Tongue (tissue), 2 donors: ENCODE measurements around the gene ESRRA. TPM values are rescaled to one million over a fixed set of nuclear protein-coding genes. Genes with fewer than 3 reads are reported as not detected.

Experiments
- small RNA-seq: library from RNA; depleted of rRNA; stranded (forward); fragments of <200 nt; gene quantifications from one replicate; pipeline ENCODE3, GENCODE V24; 2014; ENCODE audit warnings: low replicate concordance
- total RNA-seq: library from RNA; depleted of rRNA; stranded (reverse); fragments of >200 nt; gene quantifications from one replicate; pipeline ENCODE4 v1.2.3, GENCODE V29; 2014

The ESRRA gene
- total RNA-seq, 1 donor from 2014 or later, result 62.6 TPM

Small RNA genes within 50 kb of the gene (small RNA-seq; reads per million reads assigned to genes)
- 0.08 reads per million for gene MIR7155
- gene RF00019, result not detected

Other genes with a start within 250 kb of the ESRRA start
- gene MACROD1, start 139.4 kb upstream of the ESRRA start, total RNA-seq, result 58.8 TPM
- 94.2 TPM for gene STIP1, start 119.4 kb upstream of the ESRRA start, total RNA-seq
- 5.7 TPM for gene FERMT3, start 98.8 kb upstream of the ESRRA start, total RNA-seq
- 53.3 TPM for gene TRPT1, start 79.3 kb upstream of the ESRRA start, total RNA-seq
- gene NUDT22, start 79.2 kb upstream of the ESRRA start, total RNA-seq, result 35.1 TPM
- gene DNAJC4, start 75.0 kb upstream of the ESRRA start, total RNA-seq, result 16.7 TPM
- gene VEGFB, start 70.9 kb upstream of the ESRRA start, total RNA-seq, result 46.5 TPM
- gene FKBP2, start 64.4 kb upstream of the ESRRA start, total RNA-seq, result 28.6 TPM
- gene PPP1R14B, start 58.6 kb upstream of the ESRRA start, total RNA-seq, result 82.5 TPM
- 18.5 TPM for gene PLCB3, start 54.0 kb upstream of the ESRRA start, total RNA-seq
- gene BAD, start 20.9 kb upstream of the ESRRA start, total RNA-seq, result 40.0 TPM
- gene GPR137, start 19.7 kb upstream of the ESRRA start, total RNA-seq, result 13.3 TPM
- not detected for gene KCNK4, start 14.2 kb upstream of the ESRRA start, total RNA-seq
- not detected for gene CATSPERZ, start 5.2 kb upstream of the ESRRA start, total RNA-seq
- gene TRMT112, start 12.0 kb downstream of the ESRRA start, total RNA-seq, result 150 TPM
- 169 TPM for gene PRDX5, start 12.6 kb downstream of the ESRRA start, total RNA-seq
- gene CCDC88B, start 34.7 kb downstream of the ESRRA start, total RNA-seq, result 6.4 TPM
- 25.4 TPM for gene RPS6KA4, start 53.6 kb downstream of the ESRRA start, total RNA-seq